ENCODE measurements around the gene PPP2R5C.
A peak's percentile ranks its signal among the peaks of the same experiment; 100 is the strongest.
"Not testable (repeated sequence)": the region's sequence is repeated elsewhere in the genome, so short reads cannot be mapped to it uniquely, and the experiment has no call there.

PPP2R5C gene

DNA sequence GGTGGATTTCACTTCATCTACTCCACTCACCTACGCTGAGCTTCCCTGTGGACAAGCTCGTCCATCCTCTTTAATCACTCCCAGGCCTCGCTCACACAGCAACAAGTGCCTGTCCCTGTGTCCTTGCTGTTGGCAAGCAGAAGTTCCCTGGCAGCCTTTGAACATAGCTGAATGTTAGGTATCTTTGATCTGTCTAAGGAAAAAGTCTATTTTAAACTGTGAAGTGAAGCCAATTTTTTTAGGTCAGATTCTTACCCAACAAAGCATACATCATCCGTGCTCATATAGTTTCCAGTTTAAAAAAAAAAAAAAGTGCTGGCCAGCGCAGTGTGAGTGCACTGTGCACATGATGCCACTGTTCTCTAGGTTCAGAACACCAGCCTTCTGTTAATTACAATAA lies 36.3 kb downstream of the PPP2R5C start:
- Histone ChIP-seq H3K36me3 (no peaks in the 10 kb centered on the region), H3K27ac (no peak overlapping the region), H3K27me3 (ENCODE audit: insufficient read depth, low read depth, severe bottlenecking) (no peaks in the 10 kb centered on the region), H3K9me3 (ENCODE audit: severe bottlenecking) (peaks cover 4% of the 10 kb centered on the region), H3K4me3 (ENCODE audit: low read depth, low read length) (no peak overlapping the region)
- DNase-seq, result no peak
- TF ChIP-seq CTCF (IDR thresholded peaks at IDR 0.05; ENCODE audit: low read depth, low read length), result no peak

GRCh38 chr14:101804373-101804772 lies 42.9 kb downstream of the PPP2R5C start:
- not testable (repeated sequence) for H3K36me3 ChIP-seq; DNase-seq; H3K4me3 ChIP-seq (ENCODE audit: low read depth, low read length); H3K9me3 ChIP-seq (ENCODE audit: severe bottlenecking); H3K27me3 ChIP-seq (ENCODE audit: insufficient read depth, low read depth, severe bottlenecking); H3K27ac ChIP-seq

DNA sequence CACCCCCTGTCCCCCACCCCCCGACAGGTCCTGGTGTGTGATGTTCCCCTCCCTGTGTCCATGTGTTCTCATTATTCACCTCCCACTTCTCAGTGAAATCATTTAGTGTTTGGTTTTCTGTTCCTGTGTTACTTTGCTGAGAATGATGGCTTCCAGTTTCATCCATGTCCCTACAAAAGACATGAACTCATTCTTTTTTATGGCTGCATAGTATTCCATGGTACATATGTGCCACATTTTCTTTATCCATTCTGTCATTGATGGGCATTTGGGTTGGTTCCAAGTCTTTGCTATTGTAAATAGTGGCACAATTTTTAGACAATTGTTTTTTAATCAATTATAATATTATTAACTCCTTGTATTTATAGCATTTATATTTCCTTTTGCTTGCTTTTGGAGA lies 44.7 kb downstream of the PPP2R5C start:
- not testable (repeated sequence) for H3K4me3 ChIP-seq (ENCODE audit: low read depth, low read length); DNase-seq; H3K27ac ChIP-seq; H3K27me3 ChIP-seq (ENCODE audit: insufficient read depth, low read depth, severe bottlenecking); H3K9me3 ChIP-seq (ENCODE audit: severe bottlenecking); H3K36me3 ChIP-seq

DNA sequence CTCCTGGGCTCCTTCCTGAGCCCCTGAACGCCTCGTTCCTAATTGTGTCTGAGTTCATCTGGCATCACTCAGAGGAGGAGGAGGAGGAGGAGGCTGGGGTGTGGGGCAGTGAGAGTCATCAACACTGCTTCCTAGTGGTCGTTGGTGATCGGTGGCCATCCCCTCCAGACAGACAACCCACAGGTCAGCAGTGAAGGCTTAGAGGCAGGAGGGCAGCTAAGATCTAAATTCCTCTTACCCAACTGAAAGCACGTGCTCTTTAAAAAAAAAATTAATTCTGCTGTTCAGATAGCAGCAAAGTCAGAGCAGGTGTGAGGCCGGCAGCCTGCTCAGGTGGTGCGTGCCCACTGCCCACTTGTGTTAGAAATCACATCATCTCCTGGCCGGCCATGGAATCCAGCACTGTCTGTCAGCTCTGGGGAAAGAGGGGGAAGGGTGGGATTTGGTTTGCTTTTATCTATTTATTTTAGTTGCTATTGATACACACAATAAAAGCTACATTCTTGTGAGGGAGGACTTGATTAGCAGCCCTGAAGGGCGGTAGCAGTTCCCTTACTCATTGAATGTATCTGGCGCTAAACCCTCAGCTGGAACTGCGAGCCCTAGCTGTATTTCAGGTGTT lies 46.6 kb downstream of the PPP2R5C start:
- Histone ChIP-seq H3K36me3 (peaks cover 10% of the 10 kb centered on the region), H3K27me3 (ENCODE audit: insufficient read depth, low read depth, severe bottlenecking) (no peaks in the 10 kb centered on the region), H3K4me3 (ENCODE audit: low read depth, low read length) (no peak overlapping the region; the same call in 1 of the 2 replicates), H3K9me3 (ENCODE audit: severe bottlenecking) (no peaks in the 10 kb centered on the region), H3K27ac (peak overlapping the region; percentile 32)
- peak; percentile 69 for DNase-seq
- TF ChIP-seq CTCF (IDR thresholded peaks at IDR 0.05; ENCODE audit: low read depth, low read length), result peak; percentile 58

- Histone ChIP-seq H3K4me3 (ENCODE audit: low read depth, low read length) (peak overlapping the region; percentile 68), H3K9me3 (ENCODE audit: severe bottlenecking) (no peaks in the 10 kb centered on the region), H3K27me3 (ENCODE audit: insufficient read depth, low read depth, severe bottlenecking) (no peaks in the 10 kb centered on the region), H3K27ac (peak overlapping the region; percentile 97), H3K36me3 (peaks cover 19% of the 10 kb centered on the region)
- DNase-seq, result no peak
- TF ChIP-seq CTCF (IDR thresholded peaks at IDR 0.05; ENCODE audit: low read depth, low read length), result no peak
These were observed 47.6 kb downstream of the PPP2R5C start for GRCh38 chr14:101808894-101809670.

- TF ChIP-seq CTCF (IDR thresholded peaks at IDR 0.05; ENCODE audit: low read depth, low read length), result no peak
- DNase-seq, result peak; percentile 82
- peak overlapping the region; percentile 97 for H3K27ac ChIP-seq
- H3K9me3 ChIP-seq (ENCODE audit: severe bottlenecking), result no peaks in the 10 kb centered on the region
- peaks cover 24% of the 10 kb centered on the region for H3K36me3 ChIP-seq
- H3K27me3 ChIP-seq (ENCODE audit: insufficient read depth, low read depth, severe bottlenecking), result no peaks in the 10 kb centered on the region
- peak overlapping the region; percentile 68 for H3K4me3 ChIP-seq (ENCODE audit: low read depth, low read length)
These were observed 48.4 kb downstream of the PPP2R5C start for GRCh38 chr14:101809671-101810514.
